ENCODE data around the gene DMAC2.

DNA sequence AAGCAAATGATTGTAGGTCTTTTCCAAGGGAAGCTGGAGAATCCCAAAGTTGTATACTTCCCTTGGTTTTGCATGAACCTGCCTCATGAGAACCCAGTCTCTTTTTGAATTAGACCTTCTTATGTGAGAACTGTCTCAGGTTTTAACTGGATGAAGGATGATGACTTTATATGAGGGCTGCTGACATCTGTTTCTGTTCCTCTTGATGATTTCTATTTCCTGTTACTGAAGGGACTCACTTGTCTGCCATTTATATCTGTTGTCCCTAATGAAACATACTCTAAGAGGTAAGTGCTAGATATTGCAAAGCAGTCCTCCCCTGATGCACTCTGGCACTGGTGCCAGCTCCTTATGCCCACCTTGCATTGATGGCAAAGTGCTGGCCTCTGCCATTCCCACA lies 36.9 kb upstream of the DMAC2 start:
- TF ChIP-seq, protein P1, sequence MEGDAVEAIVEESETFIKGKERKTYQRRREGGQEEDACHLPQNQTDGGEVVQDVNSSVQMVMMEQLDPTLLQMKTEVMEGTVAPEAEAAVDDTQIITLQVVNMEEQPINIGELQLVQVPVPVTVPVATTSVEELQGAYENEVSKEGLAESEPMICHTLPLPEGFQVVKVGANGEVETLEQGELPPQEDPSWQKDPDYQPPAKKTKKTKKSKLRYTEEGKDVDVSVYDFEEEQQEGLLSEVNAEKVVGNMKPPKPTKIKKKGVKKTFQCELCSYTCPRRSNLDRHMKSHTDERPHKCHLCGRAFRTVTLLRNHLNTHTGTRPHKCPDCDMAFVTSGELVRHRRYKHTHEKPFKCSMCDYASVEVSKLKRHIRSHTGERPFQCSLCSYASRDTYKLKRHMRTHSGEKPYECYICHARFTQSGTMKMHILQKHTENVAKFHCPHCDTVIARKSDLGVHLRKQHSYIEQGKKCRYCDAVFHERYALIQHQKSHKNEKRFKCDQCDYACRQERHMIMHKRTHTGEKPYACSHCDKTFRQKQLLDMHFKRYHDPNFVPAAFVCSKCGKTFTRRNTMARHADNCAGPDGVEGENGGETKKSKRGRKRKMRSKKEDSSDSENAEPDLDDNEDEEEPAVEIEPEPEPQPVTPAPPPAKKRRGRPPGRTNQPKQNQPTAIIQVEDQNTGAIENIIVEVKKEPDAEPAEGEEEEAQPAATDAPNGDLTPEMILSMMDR (IDR thresholded peaks at IDR 0.05; ENCODE audit: extremely low read depth in 1 of 2, insufficient read depth in 1 of 2, low read depth in 1 of 2, low read length in 2 of 2): no peak
- TF ChIP-seq POLR2A (IDR thresholded peaks at IDR 0.05; ENCODE audit: low read depth, low read length) (no peak), EZH2 (IDR thresholded peaks at IDR 0.05; ENCODE audit: borderline replicate concordance, low read depth, low read length, severe bottlenecking) (no peak), POLR2AphosphoS5 (IDR thresholded peaks at IDR 0.05; ENCODE audit: insufficient read depth, low read depth, low read length) (no peak), MYC (IDR thresholded peaks at IDR 0.05; ENCODE audit: low read depth, low read length) (no peak), FOS (IDR thresholded peaks at IDR 0.05; ENCODE audit: borderline replicate concordance, insufficient read depth, low read length) (no peak)
- TF ChIP-seq, protein P2, sequence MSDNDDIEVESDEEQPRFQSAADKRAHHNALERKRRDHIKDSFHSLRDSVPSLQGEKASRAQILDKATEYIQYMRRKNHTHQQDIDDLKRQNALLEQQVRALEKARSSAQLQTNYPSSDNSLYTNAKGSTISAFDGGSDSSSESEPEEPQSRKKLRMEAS (IDR thresholded peaks at IDR 0.05; ENCODE audit: insufficient read depth, insufficient read length): no peak

Data from endothelial cell of umbilical vein (primary cell).